HG02840 (cell line): Measurements from ENCODE around the gene CEP63.
A peak's percentile ranks its signal among the peaks of the same experiment; 100 is the strongest.
"Not testable (repeated sequence)": the region's sequence is repeated elsewhere in the genome, so short reads cannot be mapped to it uniquely, and the experiment has no call there.

Experiments used
- ATAC-seq: cut with Tn5 transposase; IDR thresholded peaks from one replicate; pipeline ENCODE4 v1.9.1; 2021; ENCODE audit warnings: mild to moderate bottlenecking, moderate library complexity, moderate number of reproducible peaks; ENCODE audit not compliant: unreplicated experiment, low FRiP score

CEP63 gene

DNA sequence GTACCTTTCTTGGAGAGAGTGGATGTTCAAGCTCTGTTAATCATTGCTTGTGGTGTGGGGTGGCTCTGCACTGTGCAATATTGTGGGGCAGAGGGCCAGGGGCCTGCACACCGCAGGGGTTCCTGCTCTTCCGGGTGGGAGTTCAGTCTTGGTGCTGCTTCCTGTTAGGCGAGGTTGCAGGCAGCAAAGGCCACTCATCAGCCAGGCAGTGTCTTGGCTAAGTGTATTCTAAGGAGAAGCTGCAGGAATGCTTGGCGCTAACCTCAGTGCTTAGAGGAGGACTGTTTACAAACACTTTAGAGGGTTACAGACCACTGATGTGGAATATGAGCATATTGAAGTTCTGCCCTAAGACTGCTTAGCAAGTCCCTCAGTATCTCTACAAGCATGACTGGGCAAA, 81.7 kb downstream of the CEP63 start:
- no peak for ATAC-seq

DNA sequence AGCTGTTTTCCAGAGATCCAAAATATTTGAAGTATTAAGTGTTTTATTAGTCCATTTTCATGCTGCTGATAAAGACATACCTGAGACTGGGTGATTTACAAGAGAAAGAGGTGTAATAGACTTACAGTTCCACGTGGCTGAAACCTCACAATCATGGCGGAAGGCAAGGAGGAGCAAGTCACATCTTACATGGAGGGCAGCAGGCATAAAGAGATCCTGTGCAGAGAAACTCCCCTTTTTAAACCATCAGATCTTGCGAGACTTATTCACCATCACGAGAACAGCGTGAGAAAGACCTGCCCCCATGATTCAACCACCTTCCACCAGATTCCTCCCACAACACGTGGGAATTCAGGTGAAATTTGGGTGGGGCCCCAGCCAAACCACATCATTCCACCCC, 82.9 kb downstream of the CEP63 start:
- ATAC-seq: no peak

DNA sequence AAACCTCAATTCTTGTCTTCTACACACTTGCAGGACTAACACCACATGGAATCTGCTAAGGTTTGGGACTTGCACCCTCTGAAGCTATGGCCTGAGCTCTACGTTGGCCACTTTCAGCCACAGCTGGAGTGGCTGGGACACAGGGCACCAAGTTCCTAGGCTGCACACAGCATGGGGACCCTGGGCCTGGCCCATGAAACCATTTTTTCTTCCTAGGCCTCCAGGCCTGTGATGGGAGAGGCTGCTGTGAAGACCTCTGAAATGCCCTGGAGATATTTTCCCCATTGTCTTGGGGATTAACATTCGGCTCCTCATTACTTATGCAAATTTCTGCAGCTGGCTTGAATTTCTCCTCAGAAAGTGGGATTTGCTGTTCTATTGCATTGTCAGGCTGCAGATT, 84.0 kb downstream of the CEP63 start:
- not testable (repeated sequence) for ATAC-seq

DNA sequence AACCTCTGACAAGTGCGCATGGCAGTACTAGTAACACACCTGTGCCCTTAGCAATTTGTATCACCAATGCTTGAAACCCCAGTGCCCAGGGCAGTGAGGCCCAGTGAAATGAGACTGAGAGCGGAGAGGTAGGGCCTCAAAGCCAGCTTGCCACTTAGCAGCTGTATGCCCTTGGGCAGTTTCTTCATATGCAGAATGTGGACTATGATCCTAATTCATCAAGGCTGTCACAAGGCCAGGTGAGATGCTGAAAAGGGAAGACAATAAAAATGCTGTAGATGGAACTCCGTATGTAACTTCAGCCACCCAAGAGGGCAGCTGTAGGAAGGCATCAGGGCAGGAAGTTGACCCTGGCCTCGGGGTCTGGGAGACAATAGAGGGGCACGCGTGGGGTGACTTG, 90.6 kb downstream of the CEP63 start:
- no peak for ATAC-seq

DNA sequence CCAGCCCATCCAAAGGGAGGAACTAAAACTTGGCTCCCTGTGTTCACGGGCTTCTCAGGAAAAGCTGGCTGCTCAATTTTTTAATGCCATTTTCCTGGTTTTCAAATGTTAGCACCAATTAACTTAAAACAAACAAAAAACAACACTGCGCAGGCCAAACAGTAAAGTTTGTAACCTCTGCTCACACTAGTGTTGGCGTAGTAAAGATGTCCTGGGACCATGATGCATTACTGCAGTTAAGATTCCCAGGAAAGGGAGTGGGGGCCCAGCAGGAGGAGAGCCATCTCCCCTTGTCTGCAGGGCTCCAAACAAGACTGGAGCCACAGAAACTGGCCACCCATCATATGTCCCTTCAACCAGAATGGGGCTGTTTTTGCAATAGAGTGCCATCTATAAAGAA, 91.0 kb downstream of the CEP63 start:
- no peak for ATAC-seq

DNA sequence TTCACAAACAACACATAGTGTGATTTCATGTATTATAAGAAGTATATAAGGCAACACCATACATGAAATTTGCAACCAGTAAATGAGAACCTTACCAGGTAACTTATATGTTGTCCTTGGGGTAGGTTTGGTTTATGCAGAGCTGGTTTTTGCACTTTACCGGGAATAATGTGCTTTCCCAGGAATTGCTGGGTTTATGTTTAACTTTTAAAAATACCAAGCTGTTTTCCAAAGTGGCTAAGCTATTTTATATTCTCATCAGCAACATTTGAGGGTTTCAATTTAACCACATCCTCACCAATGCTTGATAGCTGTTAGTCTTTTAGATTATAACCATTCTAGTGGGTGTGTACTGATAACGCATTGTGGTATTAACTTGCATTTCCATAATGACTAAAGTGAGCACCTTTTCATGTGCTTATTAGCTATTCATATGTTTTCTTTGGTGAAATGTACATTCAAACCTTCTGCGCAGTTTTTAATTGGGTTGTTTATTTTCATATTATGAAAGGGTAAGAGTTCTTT, 93.3 kb downstream of the CEP63 start:
- ATAC-seq: no peak

DNA sequence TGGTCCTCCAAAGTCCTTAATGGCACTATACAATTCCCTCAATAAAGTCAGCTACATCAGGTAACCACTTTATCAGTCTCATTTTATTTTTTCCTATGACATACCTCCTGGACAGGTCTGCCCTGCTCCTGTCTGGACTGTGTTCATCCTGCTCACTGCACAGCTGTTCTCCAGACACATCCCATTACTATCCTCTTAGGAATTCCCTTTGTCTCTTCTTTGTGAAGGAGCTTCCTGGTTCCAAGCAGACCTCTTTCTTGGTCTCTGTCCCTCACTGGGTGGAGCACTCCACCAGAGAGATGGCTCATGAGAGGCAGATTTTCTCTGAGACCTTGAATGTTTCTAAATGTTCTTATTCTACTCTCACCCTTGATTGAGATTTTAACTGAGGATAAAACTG, 104.9 kb downstream of the CEP63 start:
- ATAC-seq: no peak

DNA sequence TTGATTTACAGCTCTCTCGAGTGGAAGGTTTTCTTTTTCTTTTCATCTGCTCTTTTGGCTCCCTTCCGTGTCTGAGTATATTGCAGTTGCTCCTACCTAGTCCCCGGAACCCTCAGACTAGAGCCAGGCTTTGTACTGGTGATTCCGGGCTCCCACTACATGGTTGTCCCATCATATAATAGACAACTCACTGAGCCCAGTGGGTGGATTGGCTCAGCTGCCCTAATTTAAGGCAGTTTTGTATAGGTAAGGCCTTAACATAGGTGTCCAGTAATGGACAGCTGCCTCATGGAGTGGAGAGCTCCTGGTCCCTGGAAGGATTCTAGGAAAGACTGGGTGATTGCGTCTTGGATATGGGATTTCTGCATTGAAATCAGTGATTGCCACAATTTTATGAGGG, 106.9 kb downstream of the CEP63 start:
- ATAC-seq: no peak

DNA sequence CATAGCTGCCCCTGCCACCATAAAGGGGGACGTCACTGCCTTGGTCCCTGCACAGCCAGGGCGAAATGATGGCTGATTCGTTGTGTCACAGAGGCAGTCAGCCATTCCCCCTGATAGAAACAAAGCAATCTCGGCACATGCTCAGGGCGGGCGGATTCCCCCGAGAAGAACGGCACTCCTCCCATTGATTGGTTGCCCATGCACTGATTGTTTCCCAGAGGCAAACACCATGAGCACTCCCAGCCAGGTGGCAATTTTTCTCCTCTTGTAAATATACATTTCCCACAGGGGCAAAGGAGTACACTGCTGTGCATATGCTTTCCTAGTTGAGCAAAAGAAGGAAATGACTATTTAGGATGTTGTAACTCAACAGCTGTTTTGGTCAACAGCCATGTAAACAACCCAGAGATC, 108.5 kb downstream of the CEP63 start:
- ATAC-seq: no peak

DNA sequence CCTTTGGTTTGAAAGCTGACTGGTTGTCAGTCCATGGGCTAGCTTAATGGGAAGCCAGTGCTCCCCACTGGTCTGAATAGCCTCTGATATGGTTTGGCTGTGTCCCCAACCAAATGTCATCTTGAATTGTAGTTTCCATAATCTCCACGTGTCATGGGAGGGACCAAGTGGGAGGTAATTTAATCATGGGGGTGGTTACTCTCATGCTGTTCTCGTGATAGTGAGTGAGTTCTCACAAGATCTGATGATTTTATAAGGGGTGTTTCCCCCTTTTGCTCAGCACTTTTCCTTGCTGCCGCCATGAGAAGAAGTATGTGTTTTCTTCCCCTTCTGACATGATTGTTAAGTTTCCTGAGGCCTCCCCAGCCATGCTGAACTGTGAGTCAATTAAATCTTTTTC, 109.1 kb downstream of the CEP63 start:
- ATAC-seq: not testable (repeated sequence)

DNA sequence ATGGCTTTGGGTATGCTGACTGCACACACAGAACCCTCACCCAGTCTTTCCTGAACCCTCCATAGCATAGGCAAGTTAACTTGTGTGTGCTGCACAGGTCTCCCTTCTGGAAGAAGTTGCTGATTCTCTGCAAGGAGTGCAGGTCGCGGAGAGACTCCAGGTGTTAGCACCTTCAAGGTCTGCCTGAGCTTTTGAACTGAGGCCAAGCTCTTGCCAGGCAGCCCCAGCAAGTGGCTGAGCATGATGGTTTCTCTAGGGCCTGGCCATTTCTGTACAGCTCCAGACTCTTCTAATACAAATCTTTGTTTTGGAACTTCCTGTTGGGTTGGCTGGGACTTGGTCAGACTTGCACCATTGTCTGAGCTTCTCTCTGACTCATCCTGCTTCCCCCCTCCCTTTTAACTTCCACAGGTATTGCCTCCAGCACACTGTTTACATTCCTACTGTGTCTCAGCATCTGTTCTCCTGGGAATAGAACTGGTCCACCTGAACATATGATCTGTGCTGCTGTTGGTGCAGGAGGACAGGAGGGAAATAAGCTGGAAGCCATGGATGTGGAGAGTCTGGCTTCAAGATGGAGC, 111.6 kb downstream of the CEP63 start:
- no peak for ATAC-seq

DNA sequence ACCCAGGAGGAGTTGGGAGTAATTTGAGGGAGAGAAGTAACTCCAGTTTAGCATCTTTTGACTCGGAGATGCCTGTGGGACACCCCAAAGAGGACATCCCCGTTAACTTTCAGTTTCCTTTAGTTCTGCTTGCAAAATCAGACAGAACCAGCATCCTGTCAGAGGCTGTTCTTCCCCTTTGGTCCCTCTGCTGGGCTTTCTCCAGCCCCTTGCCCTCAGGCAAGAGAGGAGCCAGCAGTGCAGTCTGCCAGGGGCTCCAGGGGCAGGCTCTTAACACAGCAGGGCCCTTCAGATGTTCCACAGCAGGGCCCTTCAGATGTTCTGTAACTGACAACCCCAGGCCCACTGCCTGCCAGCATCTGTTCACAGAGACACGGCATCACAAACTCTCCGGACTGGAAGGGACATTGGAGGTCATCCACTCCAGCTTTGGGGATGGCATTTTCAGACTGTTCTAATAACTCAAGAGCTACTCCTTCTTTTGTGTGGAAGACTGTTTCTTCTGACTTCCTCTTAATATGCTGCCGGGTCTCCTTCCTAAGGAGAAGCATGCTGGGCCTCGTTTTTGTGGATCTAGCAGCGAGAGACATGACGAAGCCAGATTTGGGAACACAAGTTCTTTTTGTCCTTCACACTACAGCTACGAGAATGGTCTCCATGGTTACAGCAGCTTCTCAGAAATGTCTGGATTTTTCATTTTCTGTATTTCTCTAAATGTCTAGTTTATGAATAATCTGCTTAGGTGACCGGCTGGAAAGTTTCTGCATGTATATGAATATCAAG, 113.1 kb downstream of the CEP63 start:
- ATAC-seq: no peak

DNA sequence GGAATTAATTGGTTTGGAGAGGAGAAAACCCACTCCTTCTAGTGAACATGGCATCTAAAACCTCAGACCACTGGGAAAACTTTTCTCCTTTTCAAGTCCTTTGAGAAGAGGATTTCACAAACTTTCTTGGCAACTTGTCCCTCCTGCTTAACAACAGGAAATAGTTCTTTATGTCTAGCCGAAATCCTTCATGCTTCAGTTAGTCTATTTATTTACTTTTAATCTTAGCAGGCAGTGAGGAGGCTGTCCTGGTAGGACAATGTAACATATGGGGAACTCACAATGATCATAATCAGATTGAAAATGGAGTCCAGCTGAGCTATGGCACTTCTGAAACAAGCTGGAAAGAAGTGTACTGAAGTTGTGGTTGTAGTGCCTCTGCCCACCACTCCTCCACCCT, 114.3 kb downstream of the CEP63 start:
- ATAC-seq: no peak

DNA sequence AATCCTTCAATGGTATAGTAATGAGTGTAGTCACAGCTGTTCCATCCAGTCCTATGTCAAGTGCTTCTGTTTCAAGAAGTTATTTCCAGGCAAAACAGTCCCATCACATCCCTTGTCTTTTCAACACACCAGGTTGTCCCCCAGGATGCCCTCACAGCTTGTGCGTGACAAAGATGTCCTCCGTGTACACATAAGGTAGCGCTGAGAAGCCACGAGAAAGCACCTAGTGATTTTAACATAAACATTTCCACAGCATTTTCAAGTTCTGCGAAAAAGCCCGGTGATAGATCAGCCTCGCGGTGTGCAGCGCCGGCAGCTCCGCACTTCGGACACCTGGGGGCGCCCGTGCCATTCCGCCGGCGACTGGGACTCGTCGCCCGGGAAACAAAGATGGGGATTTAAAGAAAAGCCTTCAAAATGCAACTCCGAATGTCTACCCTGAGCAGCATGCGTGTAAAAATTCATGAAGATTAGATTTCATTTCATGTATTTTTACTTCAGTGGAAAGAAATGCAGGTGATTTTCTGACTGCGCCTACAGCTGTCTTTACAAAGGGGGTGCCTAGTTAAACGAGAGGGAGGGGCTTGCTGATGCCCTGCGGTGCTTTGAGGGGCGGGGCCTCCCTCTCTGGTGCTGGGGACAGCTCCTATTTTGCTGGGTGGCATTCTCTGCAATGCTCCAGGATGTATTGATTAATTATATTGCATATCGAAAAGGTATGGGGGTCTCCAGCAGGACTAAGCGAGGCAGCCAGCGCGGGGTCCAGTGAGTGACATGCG, 115.0 kb downstream of the CEP63 start:
- peak; percentile 61 for ATAC-seq

DNA sequence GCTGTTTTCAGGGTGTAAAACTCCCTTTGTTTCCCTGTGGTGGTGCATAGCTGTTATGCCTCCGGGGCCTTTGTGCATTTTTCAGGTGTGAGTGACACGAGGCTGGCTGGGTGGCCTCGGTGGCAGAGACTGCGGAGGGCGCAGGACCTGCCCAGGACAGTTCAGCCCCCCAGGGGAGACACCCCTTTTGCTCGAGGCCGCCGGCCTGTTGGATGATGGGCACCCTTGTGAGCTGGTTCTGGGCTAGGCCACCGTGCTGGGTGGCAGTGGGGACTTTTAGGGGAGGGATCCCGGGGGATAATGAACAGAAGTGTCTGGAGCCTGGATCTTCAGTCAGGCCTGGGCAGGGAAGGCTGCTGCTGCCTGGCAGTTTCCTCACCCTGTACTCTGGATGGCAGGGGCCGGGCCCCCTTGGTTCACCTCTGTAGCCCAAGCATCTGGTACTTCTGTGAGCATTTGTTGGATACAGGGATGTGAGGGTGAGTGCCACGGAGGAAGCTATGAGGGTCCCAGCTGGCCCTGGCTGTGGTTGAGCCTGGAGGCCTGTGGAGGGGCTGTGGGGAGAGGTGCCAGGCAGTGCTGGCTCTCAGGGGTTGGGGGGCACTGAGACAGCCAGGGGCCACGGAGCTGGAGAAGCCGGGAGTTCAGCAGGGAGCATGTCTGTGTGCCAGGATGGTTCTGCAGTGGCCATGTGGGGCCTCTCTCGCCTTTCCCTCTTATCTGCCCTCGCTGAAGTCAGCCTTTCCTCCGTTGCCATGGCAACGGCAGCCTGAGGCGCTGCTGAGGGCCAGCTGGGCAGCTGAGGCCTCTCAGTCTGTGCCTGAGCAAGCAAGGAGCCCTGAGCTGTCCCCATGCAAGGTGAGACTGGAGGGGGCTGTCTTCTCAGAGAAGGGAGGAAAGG, 115.9 kb downstream of the CEP63 start:
- ATAC-seq: no peak

DNA sequence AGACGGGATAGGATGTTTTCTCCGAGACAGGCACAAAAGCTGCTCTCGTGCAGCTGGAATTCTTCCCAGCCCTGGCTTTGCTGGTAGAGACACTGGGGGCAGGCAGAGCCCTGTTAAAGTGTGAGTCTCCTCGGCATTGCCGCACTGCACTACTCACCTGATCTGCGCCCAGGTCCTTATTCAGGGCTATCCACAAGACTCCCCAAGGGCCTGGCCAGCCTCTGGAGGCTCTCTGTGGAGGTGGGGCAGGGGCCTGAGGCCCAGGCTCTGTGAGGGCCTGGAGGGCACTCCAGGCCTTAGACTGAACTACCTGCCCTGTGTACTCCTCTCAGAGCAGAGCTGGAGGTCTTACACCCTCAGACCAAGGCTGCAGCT, 116.6 kb downstream of the CEP63 start:
- no peak for ATAC-seq

DNA sequence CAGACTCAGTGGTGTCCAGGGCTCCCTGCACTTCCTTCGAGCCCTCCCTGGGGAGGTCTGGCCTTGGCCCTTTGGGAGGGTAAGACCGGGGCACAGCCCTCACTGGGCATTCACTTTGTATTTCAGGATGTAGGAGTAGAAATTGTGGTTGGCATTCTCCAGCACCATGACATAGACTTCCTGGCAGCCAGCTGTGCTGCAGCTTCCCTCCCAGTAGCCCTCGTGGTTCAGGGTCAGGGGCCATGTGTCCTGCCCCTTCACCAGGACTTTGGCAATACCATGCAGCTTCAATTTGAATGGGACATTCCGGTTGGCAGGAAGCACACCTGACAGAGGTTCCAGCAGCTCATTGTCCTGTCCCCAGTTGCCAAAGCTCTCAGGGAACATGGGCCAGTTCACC, 117.6 kb downstream of the CEP63 start:
- no peak for ATAC-seq

DNA sequence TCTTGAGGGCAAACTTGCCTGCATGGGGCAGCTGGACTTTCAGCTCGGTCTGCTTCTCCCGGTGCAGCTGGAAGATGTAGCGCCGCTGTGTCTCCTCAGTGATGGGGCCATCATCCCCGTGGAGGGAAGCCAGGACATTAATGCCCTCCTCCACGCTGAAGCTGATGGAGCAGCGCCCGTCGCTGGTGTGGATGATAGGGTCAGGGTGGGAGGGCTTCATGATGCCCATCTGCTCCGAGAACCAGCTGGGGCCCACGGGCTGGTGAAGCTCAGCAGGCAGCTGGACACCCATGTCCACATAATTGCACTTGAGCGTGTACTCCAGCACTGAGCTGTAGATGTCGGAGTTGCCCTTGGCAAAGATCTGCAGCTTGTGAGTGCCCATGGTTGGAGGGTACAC, 118.1 kb downstream of the CEP63 start:
- ATAC-seq: no peak

DNA sequence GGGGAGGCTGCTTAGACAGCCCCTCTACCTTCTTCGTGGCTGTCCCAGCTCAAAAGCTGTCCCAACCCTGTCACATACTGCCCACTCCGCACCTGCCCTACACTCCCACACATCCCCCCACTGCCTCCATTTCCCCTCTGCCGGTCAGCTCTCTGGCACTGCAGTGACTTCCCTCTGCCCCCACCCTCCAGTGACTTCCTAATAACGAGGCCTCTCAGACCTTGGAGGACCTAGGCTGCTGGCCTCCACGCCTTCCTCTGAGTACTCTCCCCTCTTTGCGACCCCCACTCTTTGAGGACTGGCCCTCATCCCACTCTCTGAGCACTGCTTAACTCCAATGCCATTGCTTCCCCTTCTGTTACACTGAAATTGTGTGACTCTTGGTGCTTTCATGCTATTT, 119.7 kb downstream of the CEP63 start:
- ATAC-seq: no peak
